Body of pancreas (tissue), 4 donors: ENCODE measurements around the gene CACNG1.

Experiments
- CTCF ChIP-seq, 7 experiments: fragments of 450-650 bp in 4 of 7; fragments of 200-600 bp in 3 of 7; sonication (generic) in 3 of 7; IDR thresholded peaks; one replicate each; pipeline ENCODE4 v1.5.1; 2016 to 2019; ENCODE audit warnings: antibody characterized with exemption in 7 of 7
- POLR2A ChIP-seq, 3 donors: fragments of 450-650 bp; IDR thresholded peaks; one replicate each; pipeline ENCODE4 v1.6.1; 2016; ENCODE audit warnings: antibody characterized with exemption in 3 of 3, mild to moderate bottlenecking in 2 of 3

GRCh38 chr17:67027031-67027628 lies 17.2 kb upstream of the CACNG1 start:
- TF ChIP-seq CTCF (IDR thresholded peaks at IDR 0.05) = no peak
- TF ChIP-seq POLR2A (IDR thresholded peaks at IDR 0.05) = no peak
